Left renal pelvis (tissue), 4 donors: ENCODE results near the gene ZNF845. TPM values are rescaled to one million over a fixed set of nuclear protein-coding genes. Genes with fewer than 3 reads are reported as not detected.
"Not testable (repeated sequence)": the region's sequence is repeated elsewhere in the genome, so short reads cannot be mapped to it uniquely, and the experiment has no call there.

Experiments used
- DNase-seq, 4 donors: peaks; one replicate each; pipeline ENCODE4 v3.0.0-alpha.2; 2013; ENCODE audit warnings: low read depth in 4 of 4, low spot score in 3 of 4
- polyA plus RNA-seq, 4 donors: library from polyadenylated mRNA; unstranded; fragments of 120-200 nt; gene quantifications; one replicate each; pipeline ENCODE4 v1.2.1, GENCODE V29; 2013; ENCODE audit not compliant: insufficient read length in 4 of 4

Gene ZNF845
- polyA plus RNA-seq, 4 donors: 6.8 to 11.0 (median 8.7) TPM

- no peak for DNase-seq
Observed at GRCh38 chr19:53374743-53375142, 41.2 kb downstream of the ZNF845 start.

GRCh38 chr19:53381376-53381775 lies 47.8 kb downstream of the ZNF845 start:
- DNase-seq: no peak

- DNase-seq: no peak
Observed at GRCh38 chr19:53388168-53388567, 54.6 kb downstream of the ZNF845 start.

DNA sequence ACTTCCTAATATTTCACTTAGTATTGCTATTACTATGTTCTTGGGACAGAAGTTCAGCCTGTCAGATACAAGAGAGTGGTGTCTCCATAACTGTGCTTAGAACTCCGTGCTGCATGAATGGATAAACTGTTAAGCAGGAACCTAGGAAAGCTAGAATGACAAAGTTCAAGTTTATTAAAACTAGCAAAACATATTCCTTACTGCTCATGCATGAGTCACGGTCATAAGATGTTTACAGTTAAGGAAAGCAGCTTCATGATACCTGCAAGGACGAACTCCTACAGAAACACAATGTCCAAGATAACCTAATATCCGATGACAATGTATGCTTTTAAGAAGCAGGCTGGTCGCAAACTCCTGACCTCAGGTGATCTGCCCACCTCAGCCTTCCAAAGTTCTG lies 55.4 kb downstream of the ZNF845 start:
- no peak for DNase-seq

DNA sequence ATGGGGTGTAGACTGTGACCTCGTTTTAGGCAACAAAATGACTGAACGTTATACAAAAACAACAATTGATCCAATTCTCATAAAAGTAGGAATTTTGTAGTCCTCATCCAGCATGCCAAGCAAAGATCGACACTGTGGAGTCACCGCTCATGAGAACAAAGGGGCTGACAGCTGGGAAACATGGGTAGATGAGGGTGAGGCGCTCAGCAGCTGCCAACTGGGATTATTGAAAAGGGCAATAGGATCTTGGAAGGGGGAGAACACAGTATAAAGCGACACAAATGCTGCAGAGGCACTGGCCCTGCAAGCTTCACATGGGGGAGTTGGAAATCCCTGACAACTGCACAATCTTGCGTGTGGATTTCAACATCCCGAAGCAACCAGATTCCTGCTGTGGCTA lies 56.0 kb downstream of the ZNF845 start:
- DNase-seq: no peak

- DNase-seq: no peak
Observed at GRCh38 chr19:53389978-53390377, 56.4 kb downstream of the ZNF845 start.

GRCh38 chr19:53394522-53394973 lies 61.0 kb downstream of the ZNF845 start:
- no peak for DNase-seq

- DNase-seq: peak; percentile 75 to 85 (median 84)
Observed at GRCh38 chr19:53394974-53395839, 61.7 kb downstream of the ZNF845 start, which contains the start of gene ZNF765. Gene ZNF765 (plus strand): TSS chr19:53395149. CDS start chr19:53398016, 2,867 bp downstream.

DNA sequence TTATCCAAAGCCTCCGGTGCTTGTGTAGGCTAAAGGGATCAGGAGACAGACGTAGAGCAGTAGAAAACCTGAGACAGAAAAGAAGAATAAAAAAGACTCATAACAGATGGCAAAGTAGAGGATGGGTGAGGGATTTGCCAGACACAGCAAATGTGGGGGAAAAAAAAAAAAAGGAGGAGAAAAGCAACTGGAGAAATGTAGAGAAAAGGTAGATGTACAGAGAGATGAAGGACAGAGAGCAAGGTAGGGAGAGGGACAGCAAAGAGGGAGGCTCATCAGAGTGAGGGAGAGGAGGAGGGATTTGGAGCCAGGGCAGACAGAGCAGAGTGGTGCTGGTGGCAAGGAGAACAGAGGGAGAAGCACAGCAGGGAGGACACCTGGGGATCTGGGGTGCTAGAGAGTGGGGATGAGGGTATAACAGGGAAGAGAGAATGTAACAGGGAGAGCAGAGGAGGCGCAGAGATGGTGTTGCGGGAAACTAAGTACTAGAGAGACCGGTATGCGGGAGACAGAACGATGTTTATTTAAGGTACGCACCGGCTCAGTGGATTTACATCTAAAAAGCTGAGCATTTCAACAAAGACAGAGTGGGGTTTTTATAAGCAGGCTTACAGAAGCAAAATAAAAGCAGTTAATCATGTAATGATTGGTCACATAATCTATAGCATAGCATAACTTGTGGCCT lies 62.4 kb downstream of the ZNF845 start:
- not testable (repeated sequence) for DNase-seq

- no peak for DNase-seq
Observed at GRCh38 chr19:53396525-53396868, 62.9 kb downstream of the ZNF845 start.

- not testable (repeated sequence) for DNase-seq
Observed at GRCh38 chr19:53397918-53398317, 64.4 kb downstream of the ZNF845 start.

Other genes with a start within 250 kb of the ZNF845 start
- 10 to 100 TPM; 29.1 to 65.9 (median 44.3) TPM for gene ZNF160, start 230.3 kb upstream of the ZNF845 start, polyA plus RNA-seq
- gene ZNF415, start 200.8 kb upstream of the ZNF845 start, polyA plus RNA-seq: 10 to 100 TPM; 21.1 to 25.7 (median 21.6) TPM
- 10 to 100 TPM in 3 of 4 donors, 1 to 10 TPM in 1; 9.4 to 14.0 (median 12.4) TPM for gene ZNF347, start 174.7 kb upstream of the ZNF845 start, polyA plus RNA-seq
- gene ZNF665, start 140.4 kb upstream of the ZNF845 start, polyA plus RNA-seq: 1 to 10 TPM; 6.8 to 9.3 (median 9.0) TPM
- gene ZNF677, start 78.9 kb upstream of the ZNF845 start, polyA plus RNA-seq: 10 to 100 TPM; 48.5 to 54.5 (median 49.2) TPM
- gene VN1R2, start 75.5 kb upstream of the ZNF845 start, polyA plus RNA-seq: under 1 TPM in 2 of 4 donors, not detected in 2; 0.15 to 0.34 TPM
- gene VN1R4, start 66.0 kb upstream of the ZNF845 start, polyA plus RNA-seq: not detected
- 10 to 100 TPM in 2 of 4 donors, 1 to 10 TPM in 2; 5.0 to 14.2 (median 10.9) TPM for gene ZNF525, start 32.0 kb downstream of the ZNF845 start, polyA plus RNA-seq
- gene ZNF765, start 61.4 kb downstream of the ZNF845 start, polyA plus RNA-seq: 10 to 100 TPM; 10.0 to 15.4 (median 12.3) TPM
- 10 to 100 TPM; 10.4 to 14.6 (median 14.2) TPM for gene ZNF761, start 98.2 kb downstream of the ZNF845 start, polyA plus RNA-seq
- gene ZNF813, start 134.0 kb downstream of the ZNF845 start, polyA plus RNA-seq: 1 to 10 TPM; 3.6 to 7.4 (median 6.7) TPM
- 10 to 100 TPM; 16.6 to 31.1 (median 18.6) TPM for gene ZNF331, start 204.4 kb downstream of the ZNF845 start, polyA plus RNA-seq